Osteocyte (in vitro differentiated cells): ENCODE results near the gene ITK. TPM values are rescaled to one million over a fixed set of nuclear protein-coding genes. Genes with fewer than 3 reads are reported as not detected.

Experiments
- DNase-seq: peaks from one replicate; pipeline ENCODE4 v3.0.0; 2021; ENCODE audit warnings: mixed read lengths; ENCODE audit not compliant: unreplicated experiment; ENCODE audit errors: extremely low spot score
- H3K27ac Mint-ChIP-seq: one replicate; pipeline ENCODE4 v1.8.0; 2021; ENCODE audit warnings: mild to moderate bottlenecking, mixed read lengths; ENCODE audit not compliant: unreplicated experiment
- H3K27me3 Mint-ChIP-seq: one replicate; pipeline ENCODE4 v1.8.0; 2021; ENCODE audit warnings: mixed read lengths; ENCODE audit not compliant: unreplicated experiment
- H3K36me3 Mint-ChIP-seq: one replicate; pipeline ENCODE4 v1.8.0; 2021; ENCODE audit warnings: mixed read lengths; ENCODE audit not compliant: unreplicated experiment
- H3K4me1 Mint-ChIP-seq: one replicate; pipeline ENCODE4 v1.8.0; 2021; ENCODE audit warnings: mixed read lengths; ENCODE audit not compliant: unreplicated experiment
- H3K4me3 Mint-ChIP-seq: one replicate; pipeline ENCODE4 v1.8.0; 2021; ENCODE audit warnings: mild to moderate bottlenecking, moderate library complexity, mixed read lengths; ENCODE audit not compliant: unreplicated experiment
- H3K9me3 Mint-ChIP-seq: one replicate; pipeline ENCODE4 v1.8.0; 2021; ENCODE audit warnings: mixed read lengths; ENCODE audit not compliant: unreplicated experiment
- CTCF ChIP-seq: fragments of 200-600 bp; sonication (generic); IDR thresholded peaks from 2 replicates; pipeline ENCODE4 v1.5.0; 2021; ENCODE audit warnings: antibody characterized with exemption, mild to moderate bottlenecking, moderate library complexity
- total RNA-seq: library from RNA; stranded (reverse); gene quantifications from 2 replicates; pipeline ENCODE4 v1.2.1, GENCODE V29; 2021

ITK gene
- total RNA-seq, 1 donor from 2014 or later = not detected

- Mint-ChIP-seq H3K4me1 (no peaks in the 10 kb centered on the region), H3K9me3 (no peaks in the 10 kb centered on the region), H3K4me3 (no peak overlapping the region), H3K27ac (no peak overlapping the region), H3K27me3 (peaks cover 59% of the 10 kb centered on the region), H3K36me3 (no peaks in the 10 kb centered on the region)
- no peak for DNase-seq
- no peak for TF ChIP-seq CTCF
Observed at GRCh38 chr5:157157293-157157891, 23.2 kb upstream of the ITK start.

GRCh38 chr5:157159209-157159751 is 21.4 kb upstream of the ITK start:
- H3K36me3 Mint-ChIP-seq = no peaks in the 10 kb centered on the region
- H3K9me3 Mint-ChIP-seq = no peaks in the 10 kb centered on the region
- peaks cover 58% of the 10 kb centered on the region for H3K27me3 Mint-ChIP-seq
- no peak for DNase-seq
- no peak for TF ChIP-seq CTCF
- H3K4me3 Mint-ChIP-seq = no peak overlapping the region
- no peak overlapping the region for H3K27ac Mint-ChIP-seq
- no peaks in the 10 kb centered on the region for H3K4me1 Mint-ChIP-seq

GRCh38 chr5:157160001-157160400 is 20.6 kb upstream of the ITK start:
- Mint-ChIP-seq H3K27ac (no peak overlapping the region), H3K36me3 (no peaks in the 10 kb centered on the region), H3K27me3 (peaks cover 54% of the 10 kb centered on the region), H3K4me1 (no peaks in the 10 kb centered on the region), H3K4me3 (no peak overlapping the region), H3K9me3 (no peaks in the 10 kb centered on the region)
- TF ChIP-seq CTCF = no peak
- peak; percentile 6 for DNase-seq

- DNase-seq = peak; percentile 68
- peaks cover 40% of the 10 kb centered on the region for H3K27me3 Mint-ChIP-seq
- no peaks in the 10 kb centered on the region for H3K9me3 Mint-ChIP-seq
- H3K4me1 Mint-ChIP-seq = no peaks in the 10 kb centered on the region
- no peak overlapping the region for H3K27ac Mint-ChIP-seq
- no peak for TF ChIP-seq CTCF
- H3K4me3 Mint-ChIP-seq = no peak overlapping the region
- no peaks in the 10 kb centered on the region for H3K36me3 Mint-ChIP-seq
Observed at GRCh38 chr5:157161996-157162395, 18.6 kb upstream of the ITK start.

- DNase-seq = peak; percentile 76
- no peaks in the 10 kb centered on the region for H3K36me3 Mint-ChIP-seq
- no peak overlapping the region for H3K4me3 Mint-ChIP-seq
- H3K27ac Mint-ChIP-seq = no peak overlapping the region
- H3K27me3 Mint-ChIP-seq = peaks cover 43% of the 10 kb centered on the region
- H3K9me3 Mint-ChIP-seq = no peaks in the 10 kb centered on the region
- TF ChIP-seq CTCF = no peak
- H3K4me1 Mint-ChIP-seq = no peaks in the 10 kb centered on the region
Observed at GRCh38 chr5:157162919-157163510, 17.6 kb upstream of the ITK start.
